Right renal pelvis (tissue), 4 donors: Measurements from ENCODE around the gene TRIM71. TPM values are rescaled to one million over a fixed set of nuclear protein-coding genes. Genes with fewer than 3 reads are reported as not detected.
"Not testable (repeated sequence)": the region's sequence is repeated elsewhere in the genome, so short reads cannot be mapped to it uniquely, and the experiment has no call there.

Source experiments
- DNase-seq, 4 donors: peaks; one replicate each; pipeline ENCODE4 v3.0.0-alpha.2; 2013; ENCODE audit warnings: low read depth in 4 of 4, low spot score in 3 of 4, missing footprints in 1 of 4
- polyA plus RNA-seq, 4 donors: library from polyadenylated mRNA; unstranded; fragments of 120-200 nt; gene quantifications; one replicate each; pipeline ENCODE4 v1.2.1, GENCODE V29; 2013; ENCODE audit not compliant: insufficient read length in 4 of 4

TRIM71 gene
- polyA plus RNA-seq, 4 donors, result 6.7 to 8.3 (median 7.2) TPM

DNA sequence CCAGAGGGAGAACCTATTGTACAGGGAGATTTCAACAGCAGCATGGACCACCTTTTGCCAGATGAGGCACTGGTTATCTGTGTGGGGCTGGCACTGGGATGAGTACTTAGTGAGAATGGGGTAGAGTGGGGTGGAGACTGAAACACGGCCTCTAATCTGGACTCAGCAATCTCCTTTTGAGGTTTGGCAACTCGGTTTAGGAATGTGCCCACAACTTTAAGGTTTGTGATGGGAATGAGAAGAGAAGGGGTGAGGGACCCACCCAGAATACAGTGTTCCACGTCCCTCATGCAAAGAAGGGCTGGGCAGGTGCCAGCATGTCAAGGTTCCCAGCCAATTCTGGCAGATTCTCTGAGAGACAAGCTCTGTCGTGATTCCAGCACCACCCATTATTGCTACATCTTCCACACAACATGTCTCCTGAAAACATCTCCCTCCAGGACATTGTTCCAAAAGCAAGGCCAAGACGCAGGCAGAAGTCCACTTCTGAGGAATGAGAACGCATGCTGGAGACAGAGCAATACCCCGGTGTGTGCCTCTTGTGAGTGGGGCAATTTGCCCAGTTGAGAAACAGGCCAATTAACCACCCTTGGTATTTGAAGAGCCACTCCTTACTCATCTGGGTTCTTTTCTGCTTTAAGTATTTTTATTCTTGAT lies 96.1 kb downstream of the TRIM71 start:
- DNase-seq, result no peak

DNA sequence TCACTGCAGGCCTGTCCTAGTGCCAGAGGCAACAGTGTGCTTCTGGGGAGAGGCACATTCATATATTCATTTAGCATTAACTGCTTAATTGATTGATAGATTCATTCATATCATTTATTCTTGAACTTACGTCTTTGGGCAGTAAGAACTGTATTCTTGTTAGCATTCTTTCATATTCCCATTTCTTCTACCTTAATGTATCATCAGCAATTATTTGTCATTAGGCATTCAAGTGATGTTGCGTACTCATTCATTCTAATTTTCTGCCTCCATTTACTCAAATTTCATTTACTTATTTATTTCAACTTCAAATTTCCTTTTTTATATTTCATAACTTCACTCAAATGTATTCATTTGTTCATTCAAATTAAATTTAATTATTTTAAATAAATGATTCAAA lies 102.1 kb downstream of the TRIM71 start:
- no peak for DNase-seq

DNA sequence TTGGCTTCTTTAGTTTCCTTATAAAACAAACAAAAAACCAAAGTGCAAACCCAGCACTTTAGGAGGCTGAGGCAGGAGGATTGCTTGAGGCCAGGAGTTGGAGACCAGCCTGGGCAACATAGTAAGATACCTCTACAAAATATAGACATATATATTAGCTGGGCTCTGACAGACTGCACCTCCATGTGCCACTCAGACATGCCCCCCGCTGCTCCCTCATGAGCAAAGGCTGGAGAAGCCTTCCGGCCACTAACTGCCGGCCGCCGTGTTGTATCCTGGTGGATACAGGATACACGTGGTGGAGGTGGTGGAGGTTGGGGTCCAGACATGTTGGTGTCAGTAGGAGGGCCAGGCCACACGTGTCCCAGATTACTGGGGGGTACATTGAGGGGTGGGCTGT lies 104.3 kb downstream of the TRIM71 start:
- DNase-seq, result no peak

DNA sequence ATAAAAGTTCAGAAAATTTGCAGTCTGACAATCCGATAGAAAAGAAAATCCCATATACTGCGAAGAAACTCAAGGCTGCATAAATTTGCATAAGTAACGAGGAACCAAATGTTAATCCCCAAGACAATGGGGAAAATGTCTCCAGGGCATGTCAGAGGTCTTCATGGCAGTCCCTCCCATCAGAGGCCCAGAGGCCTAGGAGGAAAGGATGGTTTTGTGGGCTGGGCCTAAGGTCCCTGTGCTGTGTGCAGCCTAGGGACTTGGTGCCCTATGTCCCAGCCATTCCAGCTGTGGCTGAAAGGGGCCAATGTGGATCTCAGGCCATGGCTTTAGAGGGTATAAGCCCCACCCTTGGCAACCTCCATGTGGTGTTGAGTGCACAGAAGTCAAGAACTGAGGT lies 112.4 kb downstream of the TRIM71 start:
- DNase-seq, result no peak

DNA sequence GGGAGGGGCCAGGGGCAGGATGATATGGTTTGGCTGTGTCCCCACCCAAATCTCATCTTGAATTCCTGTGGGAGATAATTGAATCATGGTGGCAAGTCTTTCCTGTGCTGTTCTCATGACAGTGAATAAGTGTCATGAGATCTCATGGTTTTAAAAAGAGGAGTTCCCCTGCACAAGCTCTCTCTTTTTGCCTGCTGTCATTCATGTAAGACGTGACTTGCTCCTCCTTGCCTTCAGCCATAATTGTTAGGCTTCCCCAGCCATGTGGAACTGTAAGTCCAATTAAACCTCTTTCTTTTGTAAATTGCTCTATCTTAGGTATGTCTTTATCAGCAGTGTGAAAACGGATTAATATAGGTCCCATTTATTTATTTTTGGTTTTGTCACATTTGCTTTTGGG lies 113.5 kb downstream of the TRIM71 start:
- DNase-seq, result not testable (repeated sequence)

DNA sequence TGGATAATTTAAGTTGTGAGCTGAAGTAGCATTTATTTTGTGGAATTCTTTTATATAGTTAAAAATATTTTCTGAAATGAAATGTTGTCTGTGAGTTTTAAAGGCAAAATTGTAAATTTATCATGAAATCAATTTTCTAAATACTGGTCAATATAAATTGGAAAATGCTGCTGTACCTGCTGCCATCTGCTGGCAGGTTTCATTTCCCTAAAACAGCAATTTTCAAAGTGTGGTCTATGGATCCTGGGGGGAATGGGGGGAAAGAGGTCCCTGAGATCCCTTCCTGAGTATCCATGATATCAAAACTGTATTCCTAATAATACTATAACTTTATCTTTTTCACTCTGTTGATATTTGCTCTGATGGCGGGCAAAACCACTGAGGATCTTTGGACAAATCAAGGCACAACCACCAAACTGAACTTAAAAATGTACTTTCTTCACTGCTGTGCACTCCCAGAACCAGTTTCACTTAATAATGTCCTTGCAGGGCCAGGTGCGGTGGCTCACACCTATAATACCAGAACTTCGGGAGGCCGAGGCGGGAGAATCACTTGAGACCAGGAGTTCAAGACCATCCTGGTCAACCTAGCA lies 116.4 kb downstream of the TRIM71 start:
- DNase-seq, result no peak

DNA sequence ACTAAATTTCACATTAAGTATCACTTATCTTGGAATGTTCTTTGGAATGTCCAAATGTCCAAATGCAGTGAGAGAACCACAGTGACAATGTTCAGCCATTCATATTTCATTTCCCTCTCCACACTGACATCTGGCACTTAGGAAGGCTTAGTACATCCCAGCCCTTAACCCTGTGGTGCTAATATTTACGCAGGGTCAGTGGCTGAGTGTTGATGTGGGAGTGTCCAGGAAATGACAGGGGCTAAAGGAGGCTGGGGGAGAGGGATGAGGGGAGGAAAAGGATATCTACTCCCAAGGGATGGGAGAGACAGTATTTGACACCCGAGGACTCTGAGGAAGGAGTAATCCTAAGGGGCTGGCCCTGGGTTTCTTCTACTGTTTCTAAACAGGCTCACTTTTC lies 119.5 kb downstream of the TRIM71 start:
- no peak for DNase-seq

DNA sequence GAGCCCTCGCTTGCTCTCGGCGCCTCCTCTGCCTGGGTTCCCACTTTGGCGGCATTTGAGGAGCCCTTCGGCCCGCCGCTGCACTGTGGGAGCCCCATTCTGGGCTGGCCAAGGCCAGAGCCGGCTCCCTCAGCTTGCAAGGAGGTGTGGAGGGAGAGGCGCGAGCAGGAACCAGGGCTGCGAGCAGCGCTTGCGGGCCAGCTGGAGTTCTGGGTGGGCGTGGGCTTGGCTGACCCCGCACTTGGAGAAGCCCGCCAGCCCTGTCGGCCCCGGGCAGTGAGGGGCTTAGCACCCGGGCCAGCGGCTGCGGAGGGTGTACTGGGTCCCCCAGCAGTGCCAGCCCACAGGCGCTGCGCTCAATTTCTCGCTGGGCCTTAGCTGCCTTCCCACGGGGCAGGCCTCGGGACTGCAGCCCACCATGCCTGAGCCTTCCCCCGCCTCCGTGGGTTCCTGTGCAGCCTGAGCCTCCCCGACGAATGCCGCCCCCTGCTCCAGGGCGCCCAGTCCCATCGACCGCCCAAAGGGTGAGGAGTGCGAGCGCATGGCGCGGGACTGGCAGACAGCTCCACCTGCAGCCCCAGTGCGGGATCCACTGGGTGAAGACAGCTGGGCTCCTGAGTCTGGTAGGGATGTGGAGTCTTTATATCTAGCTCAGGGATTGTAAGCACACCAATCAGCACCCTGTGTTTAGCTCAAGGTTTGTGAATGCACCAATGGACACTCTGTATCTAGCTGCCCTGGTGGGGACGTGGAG lies 121.9 kb downstream of the TRIM71 start:
- not testable (repeated sequence) for DNase-seq

DNA sequence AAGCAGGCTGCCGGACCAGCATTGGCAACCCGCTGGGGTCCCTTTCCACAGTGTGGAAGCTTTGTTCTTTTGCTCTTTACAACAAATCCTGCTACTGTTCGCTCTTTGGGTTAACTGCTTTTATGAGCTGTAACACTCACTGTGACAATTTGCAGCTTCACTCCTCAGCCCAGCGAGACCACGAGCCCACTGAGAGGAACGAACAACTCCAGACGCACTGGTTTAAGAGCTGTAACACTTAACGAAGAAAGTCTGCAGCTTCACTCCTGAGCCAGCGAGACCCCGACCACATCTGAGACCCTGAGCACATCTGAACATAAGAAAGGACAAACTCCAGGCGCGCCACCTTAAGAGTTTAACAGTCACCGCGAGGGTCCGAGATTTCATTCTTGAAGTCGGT lies 122.9 kb downstream of the TRIM71 start:
- DNase-seq, result no peak

DNA sequence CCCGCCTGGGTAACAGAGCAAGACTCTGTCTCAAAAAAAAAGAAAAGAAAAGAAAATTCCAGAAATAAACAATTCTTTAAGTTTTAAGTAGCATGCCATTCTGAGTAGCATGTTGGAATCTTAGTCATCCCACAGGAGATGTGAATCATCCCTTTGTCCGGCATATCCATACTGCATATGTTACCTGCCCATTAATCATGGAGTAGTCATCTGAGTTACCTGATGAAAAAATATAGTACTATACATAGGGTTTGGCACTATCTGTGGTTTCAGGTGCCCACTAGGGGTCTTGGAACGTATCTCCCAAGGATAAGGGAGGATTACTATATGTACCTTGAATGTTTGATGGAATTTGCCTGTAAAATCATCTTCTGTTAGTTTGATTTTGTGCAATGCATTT lies 127.3 kb downstream of the TRIM71 start:
- no peak for DNase-seq

DNA sequence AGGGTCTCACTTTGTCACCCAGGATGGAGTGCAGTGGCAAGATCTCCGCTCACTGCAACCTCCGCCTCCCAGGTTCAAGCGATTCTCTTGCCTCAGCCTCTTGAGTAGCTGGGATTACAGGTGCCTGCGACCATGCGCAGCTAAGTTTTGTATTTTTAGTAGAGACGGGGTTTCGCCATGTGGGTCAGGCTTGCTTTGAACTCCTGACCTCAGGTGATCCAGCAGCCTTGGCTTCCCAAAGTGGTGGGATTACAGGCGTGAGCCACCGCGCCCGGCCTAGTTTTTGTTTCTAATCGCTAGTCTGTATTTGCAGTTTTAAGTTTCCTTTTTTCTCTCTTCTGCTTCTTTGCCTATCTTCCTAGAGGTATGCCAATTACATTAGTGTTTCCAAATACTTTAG lies 127.8 kb downstream of the TRIM71 start:
- not testable (repeated sequence) for DNase-seq

DNA sequence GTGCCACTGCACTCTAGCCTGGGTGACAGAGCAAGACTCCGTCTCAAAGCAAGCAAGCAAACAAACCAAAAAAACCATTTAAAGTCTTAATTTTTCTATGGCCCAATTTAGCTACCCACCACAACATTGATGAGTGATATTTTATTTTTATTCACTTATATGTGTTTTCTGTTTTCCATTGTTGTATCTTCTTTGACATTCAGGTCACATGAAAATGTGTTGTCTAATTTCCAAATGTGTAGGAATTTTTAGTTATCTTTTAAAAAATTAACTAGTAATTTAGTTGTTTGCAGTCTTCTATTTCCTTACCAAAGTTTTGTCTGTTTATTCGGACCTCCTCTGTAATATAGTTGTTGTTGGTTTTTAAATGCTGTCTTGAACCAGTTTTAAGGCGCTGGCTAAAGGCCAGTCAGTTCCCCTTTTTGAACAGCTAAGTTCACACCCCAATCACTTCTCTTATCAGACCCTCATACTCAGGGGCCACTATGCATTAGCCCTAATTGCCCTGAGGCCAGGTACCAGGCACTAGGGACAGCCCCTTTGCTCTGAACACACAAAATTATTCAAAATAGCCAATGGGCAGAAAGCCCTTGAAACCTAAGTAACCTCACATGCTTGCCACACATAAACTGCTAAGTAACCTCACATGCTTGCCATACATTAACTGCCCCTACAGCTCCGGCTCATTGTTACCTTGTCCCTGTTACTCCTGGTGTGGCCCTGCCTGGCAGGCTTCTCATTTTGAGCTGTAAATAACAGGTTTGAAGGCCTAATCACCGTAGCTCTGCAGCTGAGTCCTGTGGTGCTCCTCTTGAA lies 129.4 kb downstream of the TRIM71 start:
- no peak for DNase-seq

Other genes starting within 250 kb of the TRIM71 start
- gene DYNC1LI1, start 247.1 kb upstream of the TRIM71 start, polyA plus RNA-seq, result 10 to 100 TPM; 38.6 to 46.0 (median 43.7) TPM
- 10 to 100 TPM; 39.4 to 52.8 (median 49.0) TPM for gene CNOT10, start 132.8 kb upstream of the TRIM71 start, polyA plus RNA-seq
- gene CCR4, start 133.6 kb downstream of the TRIM71 start, polyA plus RNA-seq, result under 1 TPM; 0.11 to 0.60 (median 0.30) TPM